Gastrocnemius medialis (tissue), 4 donors: ENCODE results near the gene GABRD.

Experiments
- POLR2A ChIP-seq, 2 donors: fragments of 450-650 bp; IDR thresholded peaks; one replicate each; pipeline ENCODE4 v1.6.1; 2017; ENCODE audit warnings: antibody characterized with exemption in 2 of 2, mild to moderate bottlenecking in 2 of 2, moderate library complexity in 2 of 2
- TF ChIP-seq, protein P1 (sequence below), 5 experiments: fragments of 450-650 bp in 3 of 5; fragments of 200-600 bp in 2 of 5; sonication (generic) in 2 of 5; IDR thresholded peaks in 4 of 5; conservative IDR thresholded peaks in 1 of 5; 1 replicate in 4 of 5; 2 replicates in 1 of 5; pipeline ENCODE4 v1.5.1; 2016 to 2019; ENCODE audit warnings: antibody characterized with exemption in 5 of 5, mild to moderate bottlenecking in 3 of 5, moderate library complexity in 3 of 5

DNA sequence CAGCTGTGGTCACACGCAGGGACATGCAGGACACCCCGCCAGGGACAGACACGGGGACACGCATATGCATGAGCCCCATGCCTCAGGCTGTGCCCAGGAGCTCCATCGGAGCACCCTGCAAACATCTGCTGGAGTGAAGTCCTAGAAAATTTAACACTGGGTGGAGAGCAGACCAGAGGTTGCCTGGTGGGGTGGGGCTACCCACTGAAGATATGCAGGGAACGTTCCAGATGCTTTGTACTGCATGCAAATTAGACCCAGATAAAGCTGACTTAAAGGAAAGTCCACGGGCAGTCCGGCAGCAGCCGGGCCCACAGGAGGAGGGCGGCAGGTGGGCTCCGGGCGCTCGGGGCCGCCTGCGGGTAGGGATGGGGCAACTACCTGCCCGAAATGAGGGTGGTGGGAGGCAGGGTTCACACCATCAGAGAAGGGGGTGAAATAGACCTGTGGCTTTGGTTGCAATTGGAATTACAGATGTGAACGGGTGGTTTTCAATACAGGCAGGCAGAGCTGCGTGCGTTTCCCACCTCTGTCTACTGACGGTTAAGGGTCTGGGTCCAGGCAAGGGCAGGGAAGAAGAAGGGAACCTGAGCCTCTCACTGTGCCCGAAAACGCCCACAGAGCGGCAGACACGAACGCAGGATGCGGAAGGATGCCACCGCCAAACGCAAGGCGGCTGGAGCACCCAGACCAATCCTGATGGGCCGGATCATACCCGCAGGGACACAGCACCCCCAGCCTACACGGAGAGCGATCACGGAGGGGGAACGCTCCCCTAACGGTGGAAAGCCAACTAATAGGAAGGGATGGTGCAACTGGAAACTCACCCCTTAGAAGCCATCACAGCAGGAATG, 36.5 kb upstream of the GABRD start:
- TF ChIP-seq, protein P1, sequence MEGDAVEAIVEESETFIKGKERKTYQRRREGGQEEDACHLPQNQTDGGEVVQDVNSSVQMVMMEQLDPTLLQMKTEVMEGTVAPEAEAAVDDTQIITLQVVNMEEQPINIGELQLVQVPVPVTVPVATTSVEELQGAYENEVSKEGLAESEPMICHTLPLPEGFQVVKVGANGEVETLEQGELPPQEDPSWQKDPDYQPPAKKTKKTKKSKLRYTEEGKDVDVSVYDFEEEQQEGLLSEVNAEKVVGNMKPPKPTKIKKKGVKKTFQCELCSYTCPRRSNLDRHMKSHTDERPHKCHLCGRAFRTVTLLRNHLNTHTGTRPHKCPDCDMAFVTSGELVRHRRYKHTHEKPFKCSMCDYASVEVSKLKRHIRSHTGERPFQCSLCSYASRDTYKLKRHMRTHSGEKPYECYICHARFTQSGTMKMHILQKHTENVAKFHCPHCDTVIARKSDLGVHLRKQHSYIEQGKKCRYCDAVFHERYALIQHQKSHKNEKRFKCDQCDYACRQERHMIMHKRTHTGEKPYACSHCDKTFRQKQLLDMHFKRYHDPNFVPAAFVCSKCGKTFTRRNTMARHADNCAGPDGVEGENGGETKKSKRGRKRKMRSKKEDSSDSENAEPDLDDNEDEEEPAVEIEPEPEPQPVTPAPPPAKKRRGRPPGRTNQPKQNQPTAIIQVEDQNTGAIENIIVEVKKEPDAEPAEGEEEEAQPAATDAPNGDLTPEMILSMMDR (IDR thresholded peaks at IDR 0.05 in 4 of 5, conservative IDR thresholded peaks at IDR 0.05 in 1 of 5) = no peak
- TF ChIP-seq POLR2A (IDR thresholded peaks at IDR 0.05) = no peak
